PC-9 (cell line): ENCODE results near the gene ANKRD13B. TPM values are rescaled to one million over a fixed set of nuclear protein-coding genes. Genes with fewer than 3 reads are reported as not detected.

ENCODE experiments used
- BruUV-seq: library from RNA; stranded (reverse); fragments of 400-500 nt; replicated peaks from 2 replicates; lab custom pipeline; 2021; lab: Mats Ljungman, UMichigan
- CTCF ChIA-PET: fragments of 300-600 bp; sonication (Branson Sonifier 250); formaldehyde crosslinking; loops from one replicate; lab custom pipeline; 2022; ENCODE audit warnings: antibody characterized with exemption; lab: Charles Lee
- POLR2A ChIA-PET: fragments of 300-600 bp; sonication (Branson Sonifier 250); formaldehyde crosslinking; loops from one replicate; lab custom pipeline; 2022; ENCODE audit warnings: antibody characterized with exemption; ENCODE audit not compliant: unreplicated experiment; lab: Charles Lee
- DNase-seq, 2 experiments: peaks; one replicate each; pipeline versions ENCODE4 v3.0.0 to v3.0.0-alpha.2; 2015 to 2022; ENCODE audit warnings: mixed read lengths in 1 of 2
- H2AFZ ChIP-seq: fragments of 200-600 bp; sonication (generic); 2 replicates; pipeline ENCODE4 v1.8.1; 2017; ENCODE audit warnings: antibody characterized with exemption
- H3F3A ChIP-seq: fragments of 200-600 bp; sonication (generic); 2 replicates; pipeline ENCODE4 v1.8.1; 2017; ENCODE audit warnings: antibody characterized with exemption, mild to moderate bottlenecking, low read depth; ENCODE audit not compliant: insufficient read depth
- H3K27ac ChIP-seq: fragments of 200-600 bp; sonication (generic); 2 replicates; pipeline ENCODE4 v1.6.1; 2016; ENCODE audit warnings: mixed run types
- H3K27me3 ChIP-seq: fragments of 200-600 bp; sonication (generic); 2 replicates; pipeline ENCODE4 v1.6.1; 2016; ENCODE audit warnings: low read depth, mixed run types; ENCODE audit not compliant: insufficient read depth
- H3K36me3 ChIP-seq: fragments of 200-600 bp; sonication (generic); 2 replicates; pipeline ENCODE4 v1.6.1; 2016; ENCODE audit warnings: low read depth, mixed run types
- H3K4me1 ChIP-seq: fragments of 200-600 bp; sonication (generic); replicated peaks from 2 replicates; pipeline ENCODE4 v1.6.1; 2016; ENCODE audit warnings: mixed run types; ENCODE audit not compliant: insufficient read depth
- H3K4me2 ChIP-seq: fragments of 200-600 bp; sonication (generic); 2 replicates; pipeline ENCODE4 v1.6.1; 2017; ENCODE audit warnings: mixed run types
- H3K4me3 ChIP-seq: fragments of 200-600 bp; sonication (generic); 2 replicates; pipeline ENCODE4 v1.6.1; 2016; ENCODE audit warnings: mixed run types
- H3K79me2 ChIP-seq: fragments of 200-600 bp; sonication (generic); 2 replicates; pipeline ENCODE4 v1.6.1; 2017; ENCODE audit warnings: low read depth, mixed run types
- H3K9me2 ChIP-seq: fragments of 200-600 bp; sonication (generic); 2 replicates; pipeline ENCODE4 v1.8.1; 2017; ENCODE audit warnings: mild to moderate bottlenecking; ENCODE audit not compliant: insufficient read depth
- H3K9me3 ChIP-seq: fragments of 200-600 bp; sonication (generic); 2 replicates; pipeline ENCODE4 v1.8.1; 2016; ENCODE audit warnings: low read depth; ENCODE audit not compliant: insufficient read depth
- H4K20me1 ChIP-seq: fragments of 200-600 bp; sonication (generic); 2 replicates; pipeline ENCODE4 v1.8.1; 2017; ENCODE audit not compliant: insufficient read depth
- CTCF ChIP-seq: fragments of 200-600 bp; sonication (generic); conservative IDR thresholded peaks from 2 replicates; pipeline ENCODE4 v1.6.1; 2017; ENCODE audit warnings: mixed run types, antibody characterized with exemption, mild to moderate bottlenecking, moderate library complexity
- EZH2 ChIP-seq: fragments of 200-600 bp; sonication (generic); IDR thresholded peaks from 2 replicates; pipeline ENCODE4 v1.8.0; 2017; ENCODE audit warnings: antibody characterized with exemption, low read depth
- intact Hi-C: fragments of 100-400 bp; cut with micrococcal nuclease; formaldehyde crosslinking; loops from one replicate; pipeline ENCODE4 v1.10.0; 2022; ENCODE audit not compliant: unreplicated experiment
- total RNA-seq: library from RNA; stranded (reverse); gene quantifications from 2 replicates; pipeline ENCODE4 v1.2.3, GENCODE V29; 2021

The ANKRD13B gene
- total RNA-seq, 1 experiment from 2014 or later, result 28.4 TPM

GRCh38 chr17:29562615-29563014 lies 30.3 kb upstream of the ANKRD13B start:
- intact Hi-C loops, result no loop called here
- no peak for TF ChIP-seq CTCF
- no peak for TF ChIP-seq EZH2
- Histone ChIP-seq H3K27ac (no peak overlapping the region), H3K9me3 (no peaks in the 10 kb centered on the region), H4K20me1 (no peaks in the 10 kb centered on the region), H3K27me3 (no peaks in the 10 kb centered on the region), H3K36me3 (no peaks in the 10 kb centered on the region; the same call in 1 of the 2 replicates), H3K4me2 (no peak overlapping the region), H3F3A (peaks cover 33% of the 10 kb centered on the region; the same call in 1 of the 2 replicates), H3K4me1 (peaks cover 24% of the 10 kb centered on the region), H3K4me3 (no peak overlapping the region), H3K9me2 (no peaks in the 10 kb centered on the region), H3K79me2 (peaks cover 16% of the 10 kb centered on the region), H2AFZ (no peak overlapping the region)
- CTCF ChIA-PET, result no interaction called here
- BruUV-seq, result no TSS peak
- no peak for DNase-seq
- POLR2A ChIA-PET, result no interaction called here

- Histone ChIP-seq H3K9me2 (no peaks in the 10 kb centered on the region), H2AFZ (no peak overlapping the region), H3K27me3 (no peaks in the 10 kb centered on the region), H3K79me2 (peaks cover 16% of the 10 kb centered on the region), H3K27ac (no peak overlapping the region), H3K4me3 (no peak overlapping the region), H3F3A (peaks cover 39% of the 10 kb centered on the region; the same call in 1 of the 2 replicates), H4K20me1 (no peaks in the 10 kb centered on the region), H3K4me2 (0 out of 2 replicates have a peak overlapping the region, but pooled peaks have one; percentile 88), H3K4me1 (peaks cover 20% of the 10 kb centered on the region), H3K9me3 (no peaks in the 10 kb centered on the region), H3K36me3 (no peaks in the 10 kb centered on the region; the same call in 1 of the 2 replicates)
- ChIA-PET POLR2A (interaction anchor here (0.6 kb wide), 1 partner anchor 16 kb away, joined by 6 read pairs; no protein-coding TSS in a partner anchor), CTCF (interaction anchor here (0.6 kb wide), 1 partner anchor 301 kb away, joined by 3 read pairs; no protein-coding TSS in a partner anchor)
- no peak for TF ChIP-seq EZH2
- TF ChIP-seq CTCF, result no peak
- no peak for DNase-seq
- no TSS peak for BruUV-seq
- intact Hi-C loops, result no loop called here
Observed at GRCh38 chr17:29563816-29564215, 29.1 kb upstream of the ANKRD13B start.

GRCh38 chr17:29565643-29566472 lies 27.1 kb upstream of the ANKRD13B start:
- peak overlapping the region; percentile 88 for H3K4me2 ChIP-seq
- H2AFZ ChIP-seq, result peak overlapping the region; percentile 91
- peak; percentile 52 to 55 for DNase-seq
- H3F3A ChIP-seq, result peaks cover 43% of the 10 kb centered on the region; the same call in 1 of the 2 replicates
- peaks cover 28% of the 10 kb centered on the region for H3K4me1 ChIP-seq
- no peaks in the 10 kb centered on the region for H4K20me1 ChIP-seq
- ChIA-PET POLR2A (interaction anchor here (0.6 kb wide), 1 partner anchor 196 kb away, joined by 3 read pairs; no protein-coding TSS in a partner anchor), CTCF (no interaction called here)
- intact Hi-C loops, result loop anchor here (2.0 to 5.0 kb wide), 3 partner anchors 271 to 614 kb away; partner anchors contain the start of genes NUFIP2 and PHF12
- H3K27ac ChIP-seq, result peak overlapping the region; percentile 29; the same call in 1 of the 2 replicates
- TF ChIP-seq EZH2, result no peak
- no peak; the same call in 1 of the 2 replicates for TF ChIP-seq CTCF
- peaks cover 16% of the 10 kb centered on the region for H3K79me2 ChIP-seq
- BruUV-seq, result TSS peak; percentile 19
- H3K4me3 ChIP-seq, result peak overlapping the region; percentile 76
- no peaks in the 10 kb centered on the region; the same call in 1 of the 2 replicates for H3K36me3 ChIP-seq
- H3K9me3 ChIP-seq, result no peaks in the 10 kb centered on the region
- H3K9me2 ChIP-seq, result no peaks in the 10 kb centered on the region
- no peaks in the 10 kb centered on the region for H3K27me3 ChIP-seq
